NCI-H2107 treated with DMSO at 0.1 percent for 48 hours (cell line): ENCODE data around the gene HEXIM2.

Experiments used
- DNase-seq: peaks from one replicate; lab custom pipeline; 2025; ENCODE audit not compliant: unreplicated experiment; lab: John Stamatoyannopoulos, UW

Gene HEXIM2

GRCh38 chr17:45127548-45128300, 34.0 kb upstream of the HEXIM2 start:
- no peak for DNase-seq

- no peak for DNase-seq
Observed at GRCh38 chr17:45128331-45128730, 33.3 kb upstream of the HEXIM2 start.

- no peak for DNase-seq
Observed at GRCh38 chr17:45128989-45129388, 32.7 kb upstream of the HEXIM2 start.

- DNase-seq, result no peak
Observed at GRCh38 chr17:45129426-45129939, 32.2 kb upstream of the HEXIM2 start.

- DNase-seq, result no peak
Observed at GRCh38 chr17:45129940-45130680, 31.6 kb upstream of the HEXIM2 start.

- DNase-seq, result no peak
Observed at GRCh38 chr17:45130681-45131615, 30.7 kb upstream of the HEXIM2 start.

- DNase-seq, result no peak
Observed at GRCh38 chr17:45131616-45132319, 29.9 kb upstream of the HEXIM2 start.

- no peak for DNase-seq
Observed at GRCh38 chr17:45132320-45132571, 29.4 kb upstream of the HEXIM2 start, which contains the start of gene PLCD3. Gene PLCD3 (minus strand): TSS chr17:45132515. CDS start chr17:45132410, 105 bp downstream.

- DNase-seq, result peak; percentile 29
Observed at GRCh38 chr17:45132572-45133463, 28.9 kb upstream of the HEXIM2 start.

GRCh38 chr17:45135192-45135977, 26.3 kb upstream of the HEXIM2 start, which contains the start of gene ACBD4:
Gene ACBD4 (plus strand): TSS chr17:45135687. CDS start chr17:45136145, 458 bp downstream.
- DNase-seq, result peak; percentile 86

- no peak for DNase-seq
Observed at GRCh38 chr17:45135978-45136791, 25.5 kb upstream of the HEXIM2 start.

GRCh38 chr17:45136846-45137560, 24.7 kb upstream of the HEXIM2 start:
- DNase-seq, result no peak

GRCh38 chr17:45137561-45138305, 23.9 kb upstream of the HEXIM2 start:
- DNase-seq, result no peak

- DNase-seq, result no peak
Observed at GRCh38 chr17:45138911-45139532, 22.7 kb upstream of the HEXIM2 start.

- no peak for DNase-seq
Observed at GRCh38 chr17:45139533-45139920, 22.1 kb upstream of the HEXIM2 start.

GRCh38 chr17:45143094-45143670, 18.5 kb upstream of the HEXIM2 start:
- DNase-seq, result no peak
